Trophoblast cell (in vitro differentiated cells and primary cell): ENCODE data around the gene ATG7.
A peak's percentile ranks its signal among the peaks of the same experiment; 100 is the strongest.
"Not testable (repeated sequence)": the region's sequence is repeated elsewhere in the genome, so short reads cannot be mapped to it uniquely, and the experiment has no call there.

Experiments used
- DNase-seq, 2 donors: peaks; one replicate each; pipeline ENCODE4 v3.0.0-alpha.2; 2016
- H2AFZ ChIP-seq: 2 replicates; pipeline ENCODE4 v1.6.1; 2013; ENCODE audit warnings: low read length, moderate library complexity, mild to moderate bottlenecking; ENCODE audit not compliant: insufficient read depth, poor library complexity
- H2AK5ac ChIP-seq: 2 replicates; pipeline ENCODE4 v1.6.1; 2013; ENCODE audit warnings: mild to moderate bottlenecking, low read length
- H2BK120ac ChIP-seq: 2 replicates; pipeline ENCODE4 v1.6.1; 2013; ENCODE audit warnings: low read length, mild to moderate bottlenecking, moderate library complexity; ENCODE audit not compliant: insufficient read depth, poor library complexity
- H2BK12ac ChIP-seq: 2 replicates; pipeline ENCODE4 v1.6.1; 2013; ENCODE audit warnings: mild to moderate bottlenecking, low read length, moderate library complexity
- H2BK5ac ChIP-seq: 2 replicates; pipeline ENCODE4 v1.6.1; 2013; ENCODE audit warnings: low read length, low read depth, moderate library complexity, mild to moderate bottlenecking; ENCODE audit not compliant: poor library complexity
- H3K14ac ChIP-seq: 2 replicates; pipeline ENCODE4 v1.6.1; 2013; ENCODE audit warnings: mild to moderate bottlenecking, low read length
- H3K18ac ChIP-seq: 2 replicates; pipeline ENCODE4 v1.6.1; 2013; ENCODE audit warnings: mild to moderate bottlenecking, low read length
- H3K23ac ChIP-seq: 2 replicates; pipeline ENCODE4 v1.6.1; 2013; ENCODE audit warnings: low read length
- H3K27ac ChIP-seq: 2 replicates; pipeline ENCODE4 v1.5.1; 2013; ENCODE audit warnings: low read depth, mild to moderate bottlenecking, inconsistent platforms, low read length, moderate library complexity
- H3K27me3 ChIP-seq: 2 replicates; pipeline ENCODE4 v1.6.1; 2013; ENCODE audit warnings: inconsistent platforms, mild to moderate bottlenecking, low read length, moderate library complexity; ENCODE audit not compliant: insufficient read depth
- H3K36me3 ChIP-seq, 2 experiments: 1 replicate in 1 of 2; 2 replicates in 1 of 2; pipeline ENCODE4 v1.6.1; 2013; ENCODE audit warnings: low read length in 2 of 2, mild to moderate bottlenecking in 2 of 2, moderate library complexity in 1 of 2; ENCODE audit not compliant: insufficient read depth in 2 of 2, control insufficient read depth in 1 of 2
- H3K4ac ChIP-seq: 2 replicates; pipeline ENCODE4 v1.6.1; 2013; ENCODE audit warnings: low read depth, mild to moderate bottlenecking, low read length, moderate library complexity
- H3K4me1 ChIP-seq, 2 experiments: 1 replicate in 1 of 2; 2 replicates in 1 of 2; pipeline ENCODE4 v1.6.1; 2013; ENCODE audit warnings: low read length in 2 of 2, mild to moderate bottlenecking in 2 of 2, moderate library complexity in 1 of 2; ENCODE audit not compliant: insufficient read depth in 2 of 2, control insufficient read depth in 1 of 2
- H3K4me2 ChIP-seq: 2 replicates; pipeline ENCODE4 v1.6.1; 2013; ENCODE audit warnings: inconsistent platforms, mild to moderate bottlenecking, low read length, moderate library complexity
- H3K4me3 ChIP-seq: 2 replicates; pipeline ENCODE4 v1.5.1; 2013; ENCODE audit warnings: mild to moderate bottlenecking, low read depth, low read length, inconsistent platforms
- H3K79me1 ChIP-seq: one replicate; pipeline ENCODE4 v1.6.1; 2013; ENCODE audit warnings: low read length
- H3K79me2 ChIP-seq: 2 replicates; pipeline ENCODE4 v1.6.1; 2013; ENCODE audit warnings: low read length, mild to moderate bottlenecking; ENCODE audit not compliant: control insufficient read depth, insufficient read depth, poor library complexity
- H3K9ac ChIP-seq: 2 replicates; pipeline ENCODE4 v1.6.1; 2013; ENCODE audit warnings: mild to moderate bottlenecking, low read length
- H3K9me3 ChIP-seq: 2 replicates; pipeline ENCODE4 v1.6.1; 2013; ENCODE audit warnings: low read depth, mild to moderate bottlenecking, control low read depth, inconsistent platforms, low read length; ENCODE audit not compliant: insufficient read depth
- H4K12ac ChIP-seq: 2 replicates; pipeline ENCODE4 v1.6.1; 2013; ENCODE audit warnings: low read depth, mild to moderate bottlenecking, low read length, moderate library complexity
- H4K8ac ChIP-seq: 2 replicates; pipeline ENCODE4 v1.6.1; 2013; ENCODE audit warnings: low read depth, mild to moderate bottlenecking, low read length, moderate library complexity
- H4K91ac ChIP-seq: one replicate; pipeline ENCODE4 v1.6.1; 2013; ENCODE audit warnings: low read depth, mild to moderate bottlenecking, low read length, moderate library complexity
- WGBS: extraction: QIAGEN DNeasy Blood & Tissue Kit; methylation state at CpG from one replicate; pipeline ENCODE4 v1.1.7; 2013; ENCODE audit warnings: missing lambda C conversion rate; ENCODE audit not compliant: insufficient read length, insufficient coverage; ENCODE audit errors: extremely low coverage; 5-methylcytosine and 5-hydroxymethylcytosine counted together

Gene ATG7

DNA sequence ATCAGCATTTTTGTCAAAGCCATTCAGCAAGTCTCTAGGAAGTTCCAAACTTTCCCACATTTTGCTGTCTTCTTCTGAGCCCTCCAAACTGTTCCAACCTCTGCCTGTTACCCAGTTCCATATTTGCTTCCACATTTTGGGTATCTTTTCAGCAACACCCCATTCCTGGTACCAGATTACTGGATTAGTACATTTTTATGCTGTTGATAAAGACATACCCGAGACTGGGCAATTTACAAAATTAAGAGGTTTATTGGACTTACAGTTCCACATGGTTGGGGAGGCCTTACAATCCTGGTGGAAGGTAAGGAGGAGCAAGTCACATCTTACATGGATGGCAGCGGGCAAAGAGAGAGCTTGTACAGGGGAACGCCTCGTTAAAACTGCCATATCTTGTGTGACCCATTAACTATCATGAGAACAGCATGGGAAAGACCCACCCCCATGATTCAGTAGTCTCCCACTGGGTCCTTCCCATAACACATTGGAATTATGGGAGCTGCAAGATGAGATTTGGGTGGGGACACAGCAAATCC is 136.2 kb downstream of the ATG7 start:
- H3K9ac ChIP-seq: peak overlapping the region; percentile 8
- not testable (repeated sequence) for H3K14ac ChIP-seq, H3K18ac ChIP-seq, H3K4ac ChIP-seq, H2BK12ac ChIP-seq, H3K36me3 ChIP-seq, H3K79me2 ChIP-seq, H2BK120ac ChIP-seq, H3K27ac ChIP-seq, H3K23ac ChIP-seq, H2BK5ac ChIP-seq, H3K4me1 ChIP-seq, DNase-seq, H4K12ac ChIP-seq, H4K8ac ChIP-seq, H3K79me1 ChIP-seq, H4K91ac ChIP-seq, H2AFZ ChIP-seq, H3K4me2 ChIP-seq, H2AK5ac ChIP-seq, H3K4me3 ChIP-seq, H3K27me3 ChIP-seq
- WGBS: no CpG with 5 or more reads among the region's 4 CpGs
- peaks cover 14% of the 10 kb centered on the region for H3K9me3 ChIP-seq

DNA sequence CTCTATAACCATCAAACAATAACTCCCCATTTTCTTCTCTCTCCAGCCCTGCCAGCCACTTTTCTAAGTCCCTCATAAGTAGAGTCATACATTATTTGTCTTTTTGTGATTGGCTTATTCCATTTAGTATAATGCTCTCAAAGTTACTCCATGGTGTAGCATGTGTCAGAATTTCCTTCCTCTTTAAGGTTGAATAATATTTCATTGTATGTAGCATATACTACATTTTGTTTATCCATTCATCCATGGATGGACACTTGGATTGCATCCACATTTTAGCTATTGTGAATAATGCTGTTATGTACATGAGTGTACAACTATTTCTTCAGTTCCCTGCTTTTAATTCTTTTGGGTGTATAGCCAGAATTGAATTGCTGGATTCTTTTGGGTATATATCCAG is 138.4 kb downstream of the ATG7 start:
- no peak overlapping the region for H3K14ac ChIP-seq
- no peak for DNase-seq
- no peak overlapping the region for H3K4ac ChIP-seq
- H3K79me2 ChIP-seq: no peaks in the 10 kb centered on the region
- H3K79me1 ChIP-seq: no peaks in the 10 kb centered on the region
- H4K91ac ChIP-seq: no peak overlapping the region
- H2BK5ac ChIP-seq: no peak overlapping the region
- no peak overlapping the region for H3K27ac ChIP-seq
- peaks cover 6 to 7% of the 10 kb centered on the region in 2 experiments for H3K36me3 ChIP-seq
- H4K12ac ChIP-seq: no peak overlapping the region
- no peak overlapping the region for H2BK12ac ChIP-seq
- H3K4me3 ChIP-seq: no peak overlapping the region
- no peak overlapping the region for H2BK120ac ChIP-seq
- no peak overlapping the region for H3K23ac ChIP-seq
- H2AFZ ChIP-seq: no peak overlapping the region
- no peak overlapping the region for H4K8ac ChIP-seq
- peaks cover 13% of the 10 kb centered on the region for H3K9me3 ChIP-seq
- no peak overlapping the region for H3K9ac ChIP-seq
- no peak overlapping the region for H2AK5ac ChIP-seq
- no peaks in the 10 kb centered on the region for H3K4me1 ChIP-seq
- no peak overlapping the region for H3K18ac ChIP-seq
- H3K27me3 ChIP-seq: no peaks in the 10 kb centered on the region
- no peak overlapping the region for H3K4me2 ChIP-seq

DNA sequence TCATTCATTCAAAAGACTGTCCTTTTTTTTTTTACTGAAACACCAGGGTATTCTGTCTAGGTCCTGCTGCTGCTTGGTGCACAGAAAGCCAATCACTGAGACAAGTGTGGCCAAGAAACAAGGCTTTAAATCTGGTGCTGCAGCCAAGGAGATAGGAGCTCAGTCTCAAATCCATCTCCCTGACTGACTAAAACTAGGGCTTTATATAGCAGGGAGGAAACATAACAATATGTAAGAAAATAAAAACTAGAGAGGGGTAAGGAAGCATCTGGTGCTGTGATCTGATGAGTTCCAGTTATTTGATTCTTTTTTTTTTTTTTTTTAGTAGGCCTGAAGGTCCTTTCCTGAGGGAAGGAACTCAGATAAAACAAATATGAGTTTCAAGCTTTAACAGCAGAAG is 139.8 kb downstream of the ATG7 start:
- no peak overlapping the region for H3K18ac ChIP-seq
- H3K27me3 ChIP-seq: no peaks in the 10 kb centered on the region
- no peak overlapping the region for H3K4me3 ChIP-seq
- no peak overlapping the region for H3K4ac ChIP-seq
- H2AFZ ChIP-seq: no peak overlapping the region
- no peak overlapping the region for H3K9ac ChIP-seq
- no peak overlapping the region for H2AK5ac ChIP-seq
- H4K12ac ChIP-seq: no peak overlapping the region
- peaks cover 11% of the 10 kb centered on the region for H3K9me3 ChIP-seq
- H4K91ac ChIP-seq: no peak overlapping the region
- no peak for DNase-seq
- no peaks in the 10 kb centered on the region for H3K79me1 ChIP-seq
- no peak overlapping the region for H3K4me2 ChIP-seq
- H3K36me3 ChIP-seq: peaks cover 3 to 5% of the 10 kb centered on the region in 2 experiments
- H2BK120ac ChIP-seq: no peak overlapping the region
- H2BK5ac ChIP-seq: no peak overlapping the region
- H3K4me1 ChIP-seq: no peaks in the 10 kb centered on the region
- H3K14ac ChIP-seq: no peak overlapping the region
- no peak overlapping the region for H2BK12ac ChIP-seq
- no peaks in the 10 kb centered on the region for H3K79me2 ChIP-seq
- no peak overlapping the region for H4K8ac ChIP-seq
- H3K23ac ChIP-seq: no peak overlapping the region
- H3K27ac ChIP-seq: no peak overlapping the region

DNA sequence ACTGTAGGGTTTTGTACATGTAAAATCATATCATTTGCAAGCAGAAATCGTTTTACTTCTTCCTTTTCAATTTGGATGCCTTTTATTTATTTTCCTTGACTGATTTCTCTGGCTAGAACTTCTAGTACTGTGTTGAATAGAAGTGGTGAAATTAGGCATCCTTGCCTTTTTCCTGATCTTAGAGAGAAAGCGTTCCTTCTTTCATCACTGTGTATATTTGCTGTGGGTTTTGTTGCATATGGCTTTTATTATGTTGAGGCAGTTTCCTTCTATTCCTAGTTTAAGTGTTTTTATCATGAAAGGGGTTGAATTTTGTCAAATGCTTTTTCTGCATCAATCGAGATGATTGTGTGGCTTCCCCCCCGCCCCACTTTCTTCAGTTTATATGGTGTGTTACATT is 140.9 kb downstream of the ATG7 start:
- H3K79me1 ChIP-seq: no peaks in the 10 kb centered on the region
- no peak overlapping the region for H3K4me2 ChIP-seq
- no peaks in the 10 kb centered on the region for H3K4me1 ChIP-seq
- no peak overlapping the region for H3K4me3 ChIP-seq
- no peak overlapping the region for H3K23ac ChIP-seq
- no peak overlapping the region for H2AFZ ChIP-seq
- no peaks in the 10 kb centered on the region for H3K79me2 ChIP-seq
- no peak overlapping the region for H4K91ac ChIP-seq
- no peak overlapping the region for H3K27ac ChIP-seq
- H4K8ac ChIP-seq: no peak overlapping the region
- H3K9me3 ChIP-seq: peaks cover 5% of the 10 kb centered on the region
- H2BK12ac ChIP-seq: no peak overlapping the region
- no peak overlapping the region for H2AK5ac ChIP-seq
- no peak overlapping the region for H3K18ac ChIP-seq
- H3K36me3 ChIP-seq: peaks cover 0 to 5% of the 10 kb centered on the region in 2 experiments
- H3K4ac ChIP-seq: no peak overlapping the region
- DNase-seq: no peak
- H3K14ac ChIP-seq: no peak overlapping the region
- no peak overlapping the region for H2BK5ac ChIP-seq
- no CpG with 5 or more reads among the region's 4 CpGs for WGBS
- no peak overlapping the region for H4K12ac ChIP-seq
- no peak overlapping the region for H3K9ac ChIP-seq
- no peaks in the 10 kb centered on the region for H3K27me3 ChIP-seq
- no peak overlapping the region for H2BK120ac ChIP-seq
